Spleen (tissue), 11 donors: ENCODE measurements around the gene CLN5. TPM values are rescaled to one million over a fixed set of nuclear protein-coding genes. Genes with fewer than 3 reads are reported as not detected.
A peak's percentile ranks its signal among the peaks of the same experiment; 100 is the strongest.

Source experiments
- DNase-seq: peaks from one replicate; pipeline ENCODE4 v3.0.0-alpha.2; 2020
- H3K27ac ChIP-seq, 8 donors: fragments of 200-600 bp; sonication (generic) in 7 of 8; 1 replicate in 4 of 8; 2 replicates in 4 of 8; pipeline versions ENCODE4 v1.5.0 to v1.8.0; 2016 to 2021; ENCODE audit warnings: inconsistent platforms in 4 of 8, mild to moderate bottlenecking in 4 of 8, moderate library complexity in 1 of 8
- H3K27me3 ChIP-seq, 7 donors: fragments of 200-600 bp; sonication (generic) in 6 of 7; replicated peaks in 1 of 7; 1 replicate in 4 of 7; 2 replicates in 3 of 7; pipeline versions ENCODE4 v1.5.0 to v1.8.0; 2016 to 2021; ENCODE audit warnings: inconsistent platforms in 3 of 7, mild to moderate bottlenecking in 1 of 7
- H3K36me3 ChIP-seq, 6 donors: fragments of 200-600 bp; sonication (generic) in 5 of 6; 1 replicate in 4 of 6; 2 replicates in 2 of 6; pipeline versions ENCODE4 v1.5.0 to v1.8.0; 2016 to 2021; ENCODE audit warnings: inconsistent platforms in 2 of 6
- H3K4me1 ChIP-seq, 6 donors: fragments of 200-600 bp; sonication (generic) in 5 of 6; 1 replicate in 3 of 6; 2 replicates in 3 of 6; pipeline versions ENCODE4 v1.5.0 to v1.8.0; 2016 to 2021; ENCODE audit warnings: inconsistent platforms in 3 of 6
- H3K4me3 ChIP-seq, 8 donors: fragments of 200-600 bp; sonication (generic) in 7 of 8; 1 replicate in 4 of 8; 2 replicates in 4 of 8; pipeline versions ENCODE4 v1.5.0 to v1.8.0; 2016 to 2021; ENCODE audit warnings: inconsistent platforms in 4 of 8, mild to moderate bottlenecking in 4 of 8, moderate library complexity in 2 of 8
- H3K9me3 ChIP-seq, 8 donors: fragments of 200-600 bp; sonication (generic) in 7 of 8; 1 replicate in 4 of 8; 2 replicates in 4 of 8; pipeline versions ENCODE4 v1.5.0 to v1.8.0; 2016 to 2021; ENCODE audit warnings: inconsistent platforms in 4 of 8
- CTCF ChIP-seq, 11 experiments: fragments of 200-600 bp in 7 of 11; fragments of 450-650 bp in 4 of 11; sonication (generic) in 4 of 11; IDR thresholded peaks in 8 of 11; conservative IDR thresholded peaks in 3 of 11; 1 replicate in 7 of 11; 2 replicates in 4 of 11; pipeline versions ENCODE4 v1.4.0 to v1.8.0; 2016 to 2021; ENCODE audit warnings: antibody characterized with exemption in 11 of 11, inconsistent platforms in 4 of 11, mild to moderate bottlenecking in 1 of 11
- POLR2A ChIP-seq, 3 donors: fragments of 450-650 bp; IDR thresholded peaks; one replicate each; pipeline ENCODE4 v1.5.1; 2017; ENCODE audit warnings: antibody characterized with exemption in 3 of 3, mild to moderate bottlenecking in 1 of 3
- POLR2AphosphoS5 ChIP-seq, 3 donors: sonication (generic); formaldehyde crosslinking; IDR thresholded peaks; one replicate each; pipeline ENCODE4 v1.5.1; 2017; ENCODE audit warnings: antibody characterized with exemption in 3 of 3
- WGBS, 5 donors: extraction: QIAGEN DNeasy Blood & Tissue Kit in 3 of 5; methylation state at CpG; one replicate each; pipeline versions ENCODE4 v1.1.5 to v1.1.7; 2013 to 2018; 5-methylcytosine and 5-hydroxymethylcytosine counted together
- intact Hi-C: fragments of 100-400 bp; cut with DNase I; formaldehyde crosslinking; loops from one replicate; pipeline ENCODE4 v1.15.0; 2023; ENCODE audit warnings: low total_unique reads
- polyA plus RNA-seq, 3 donors: library from polyadenylated mRNA; stranded (reverse); fragments of 200-250 nt; gene quantifications; one replicate each; pipeline ENCODE4 v1.2.1, GENCODE V29; 2013
- total RNA-seq, 7 donors: library from RNA; depleted of rRNA in 3 of 7; stranded (reverse); fragments of >200 nt in 3 of 7; fragmentation: NEBNext Ultra II Directional in 4 of 7; extraction: Animal tissue kit (Norgen Biotek cat#: 25700) in 4 of 7; gene quantifications; one replicate each; pipeline versions ENCODE4 v1.1.0 to v1.2.1, GENCODE V29; 2016 to 2021
- donor health status: healthy with polysubstance abuse.
- donor health status: DM: no; HTN: no; CAD: no; lungs with moderate emphysema.
- donor health status: DM: no; HTN: no; CAD: no.
- donor health status: Bipolar disorder and iron deficiency.
- donor health status: healthy.
- donor health status: DM: no; HTN: no; CAD: no.
- donor health status: DM: yes; HTN: yes; CAD: no.

CLN5 gene
- total and polyA plus RNA-seq, 10 donors = 12.4 to 29.0 (median 20.3) TPM

- no peak for DNase-seq
- H3K27me3 ChIP-seq = peaks cover 0 to 56% (median 7%) of the 10 kb centered on the region in 7 donors
- peaks cover 4 to 23% (median 13%) of the 10 kb centered on the region in 6 donors for H3K4me1 ChIP-seq
- H3K27ac ChIP-seq = no peak overlapping the region
- H3K4me3 ChIP-seq = no peak overlapping the region
- intact Hi-C loops = loop anchor here (10.0 kb wide), 1 partner anchor 1101 kb away; no protein-coding TSS in a partner anchor
- no peaks in the 10 kb centered on the region for H3K36me3 ChIP-seq
- no peaks in the 10 kb centered on the region for H3K9me3 ChIP-seq
- WGBS, 5 donors = 88 to 92% (median 91%) methylated on average over 6 of the region's 6 CpGs
- TF ChIP-seq POLR2AphosphoS5 (IDR thresholded peaks at IDR 0.05) (no peak), POLR2A (IDR thresholded peaks at IDR 0.05) (no peak), CTCF (IDR thresholded peaks at IDR 0.05 in 8 of 11, conservative IDR thresholded peaks at IDR 0.05 in 3 of 11) (no peak)
Measured at GRCh38 chr13:76975863-76976262, 16.0 kb upstream of the CLN5 start.

GRCh38 chr13:76976490-76976889 lies 15.4 kb upstream of the CLN5 start:
- Histone ChIP-seq H3K4me3 (no peak overlapping the region), H3K4me1 (peaks cover 4 to 23% (median 13%) of the 10 kb centered on the region in 6 donors), H3K27ac (no peak overlapping the region), H3K36me3 (no peaks in the 10 kb centered on the region), H3K27me3 (peaks cover 0 to 63% (median 8%) of the 10 kb centered on the region in 7 donors), H3K9me3 (no peaks in the 10 kb centered on the region)
- 52 to 63% (median 57%) methylated on average over 8 of the region's 8 CpGs for WGBS, 5 donors
- intact Hi-C loops = loop anchor here (10.0 kb wide), 1 partner anchor 1102 kb away; no protein-coding TSS in a partner anchor
- no peak for TF ChIP-seq POLR2AphosphoS5 (IDR thresholded peaks at IDR 0.05)
- no peak for TF ChIP-seq POLR2A (IDR thresholded peaks at IDR 0.05)
- no peak for TF ChIP-seq CTCF (IDR thresholded peaks at IDR 0.05 in 8 of 11, conservative IDR thresholded peaks at IDR 0.05 in 3 of 11)
- no peak for DNase-seq

GRCh38 chr13:76976929-76977328 lies 15.0 kb upstream of the CLN5 start:
- TF ChIP-seq POLR2A (IDR thresholded peaks at IDR 0.05) (no peak), POLR2AphosphoS5 (IDR thresholded peaks at IDR 0.05) (no peak)
- DNase-seq = no peak
- peaks cover 0 to 63% (median 8%) of the 10 kb centered on the region in 7 donors for H3K27me3 ChIP-seq
- intact Hi-C loops = loop anchor here (10.0 kb wide), 1 partner anchor 1102 kb away; no protein-coding TSS in a partner anchor
- peaks cover 4 to 23% (median 13%) of the 10 kb centered on the region in 6 donors for H3K4me1 ChIP-seq
- no peaks in the 10 kb centered on the region for H3K36me3 ChIP-seq
- H3K9me3 ChIP-seq = no peaks in the 10 kb centered on the region
- no peak overlapping the region for H3K27ac ChIP-seq
- WGBS, 5 donors = 78 to 94% (median 84%) methylated on average over 5 of the region's 5 CpGs
- no peak overlapping the region for H3K4me3 ChIP-seq

GRCh38 chr13:76980075-76980718 lies 11.7 kb upstream of the CLN5 start:
- peak overlapping the region in 6 of 8 donors; percentile 8 to 58 (median 23) for H3K4me3 ChIP-seq
- H3K36me3 ChIP-seq = no peaks in the 10 kb centered on the region
- WGBS, 5 donors = 4 to 5% (median 5%) methylated on average over 30 to 34 of the region's 34 CpGs
- H3K4me1 ChIP-seq = peaks cover 4 to 13% (median 9%) of the 10 kb centered on the region in 6 donors
- peaks cover 0 to 69% (median 8%) of the 10 kb centered on the region in 7 donors for H3K27me3 ChIP-seq
- no peaks in the 10 kb centered on the region for H3K9me3 ChIP-seq
- peak; percentile 42 to 81 (median 65) for TF ChIP-seq POLR2AphosphoS5 (IDR thresholded peaks at IDR 0.05)
- no peak for TF ChIP-seq POLR2A (IDR thresholded peaks at IDR 0.05)
- peak; percentile 60 to 98 (median 90) for TF ChIP-seq CTCF (IDR thresholded peaks at IDR 0.05 in 8 of 11, conservative IDR thresholded peaks at IDR 0.05 in 3 of 11)
- DNase-seq = peak; percentile 97
- H3K27ac ChIP-seq = no peak overlapping the region
- intact Hi-C loops = no loop called here
